GF-D8 (cell line): Measurements from ENCODE around the gene MAST2.

Experiments
- DNase-seq: peaks from one replicate; lab custom pipeline; 2025; lab: John Stamatoyannopoulos, UW

MAST2 gene

DNA sequence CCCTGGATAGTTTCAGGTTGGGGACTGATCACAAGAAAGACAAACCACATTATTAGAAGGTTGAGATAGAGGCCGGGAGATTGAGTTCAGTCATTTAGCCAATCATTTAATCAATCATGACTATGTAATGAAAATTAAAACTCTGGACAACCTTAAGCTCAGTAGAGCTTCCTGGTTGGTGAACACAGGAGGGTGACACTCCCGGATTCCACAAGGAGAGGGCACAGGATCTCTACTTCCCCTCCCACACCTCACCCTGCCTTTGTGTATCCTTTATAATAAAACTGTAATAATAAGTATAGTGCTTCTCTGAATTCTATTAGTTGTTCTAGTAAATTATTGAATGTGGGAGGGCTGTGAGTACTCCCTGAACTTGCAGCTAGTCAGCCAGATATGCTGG is 178.9 kb downstream of the MAST2 start:
- DNase-seq = no peak

DNA sequence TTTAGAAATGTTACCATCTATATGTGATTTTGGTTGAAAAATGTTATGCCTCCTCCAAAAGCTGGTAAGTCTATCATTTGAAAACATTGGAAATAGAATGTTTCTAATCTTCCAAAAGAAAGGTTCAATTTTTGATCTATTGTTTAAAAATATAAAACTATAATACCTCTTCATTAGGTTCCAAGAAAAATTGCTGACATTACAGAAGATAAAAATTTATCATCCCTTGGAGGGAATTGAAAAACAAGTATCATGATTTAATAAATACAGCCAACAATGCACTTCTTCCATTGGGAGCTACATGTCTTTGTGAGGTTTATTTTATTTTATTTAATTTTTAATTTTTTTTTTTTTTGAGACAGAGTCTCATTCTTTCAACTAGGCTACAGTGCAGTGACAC is 180.6 kb downstream of the MAST2 start:
- no peak for DNase-seq

DNA sequence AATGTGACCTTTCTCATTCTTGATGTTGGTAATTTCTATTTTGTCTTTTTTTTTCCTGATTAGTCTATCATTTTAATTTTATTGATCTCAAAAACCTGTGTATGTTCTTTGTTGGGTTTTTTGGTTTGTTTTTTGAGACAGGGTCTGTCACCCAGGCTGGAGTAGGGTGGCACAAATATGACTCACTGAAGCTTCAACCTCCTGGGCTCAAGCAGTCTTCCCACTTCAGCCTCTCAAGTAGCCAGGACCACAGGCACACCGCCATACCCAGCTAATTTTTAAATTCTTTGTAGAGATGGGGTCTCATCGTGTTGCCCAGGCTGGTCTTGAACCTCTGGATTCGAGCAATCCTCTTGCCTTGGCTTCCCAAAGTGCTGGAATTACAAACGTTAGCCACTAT is 183.8 kb downstream of the MAST2 start:
- no peak for DNase-seq

DNA sequence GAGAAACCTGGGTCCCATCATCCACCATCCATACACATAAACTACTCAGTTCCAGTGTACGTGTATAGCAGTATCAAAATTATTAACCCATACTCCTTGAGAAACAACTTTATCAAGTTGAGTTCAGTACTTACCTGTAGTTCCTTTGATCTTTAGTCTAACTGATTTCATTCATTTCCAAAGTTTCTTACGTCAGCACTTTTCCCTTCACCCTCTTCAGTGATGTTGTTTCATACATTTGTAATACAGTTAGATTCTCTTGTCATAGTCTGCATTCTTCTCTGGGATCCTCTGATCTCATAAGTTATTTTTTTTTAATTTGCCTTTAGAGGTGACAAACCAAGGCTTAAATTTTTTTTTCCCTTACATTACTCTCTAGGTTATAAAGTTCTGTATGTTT is 185.8 kb downstream of the MAST2 start:
- no peak for DNase-seq

DNA sequence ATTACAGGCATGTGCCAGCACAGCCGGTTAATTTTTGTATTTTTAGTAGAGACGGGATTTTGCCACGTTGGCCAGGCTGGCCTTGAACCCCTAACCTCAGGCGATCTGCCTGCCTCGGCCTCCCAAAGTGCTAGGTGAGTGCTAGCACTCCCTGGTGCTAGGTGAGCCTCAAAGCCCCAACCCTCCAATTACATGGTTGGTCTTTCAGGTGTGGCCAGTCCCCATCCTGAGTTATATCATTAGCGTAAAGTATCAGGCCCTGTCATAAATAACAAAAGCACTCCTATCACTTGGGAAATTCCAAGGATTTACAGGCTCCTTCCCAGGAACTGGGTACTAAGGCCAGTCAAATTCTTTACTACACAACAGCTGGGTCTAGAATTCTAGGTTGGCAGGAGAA is 191.0 kb downstream of the MAST2 start:
- DNase-seq = no peak

DNA sequence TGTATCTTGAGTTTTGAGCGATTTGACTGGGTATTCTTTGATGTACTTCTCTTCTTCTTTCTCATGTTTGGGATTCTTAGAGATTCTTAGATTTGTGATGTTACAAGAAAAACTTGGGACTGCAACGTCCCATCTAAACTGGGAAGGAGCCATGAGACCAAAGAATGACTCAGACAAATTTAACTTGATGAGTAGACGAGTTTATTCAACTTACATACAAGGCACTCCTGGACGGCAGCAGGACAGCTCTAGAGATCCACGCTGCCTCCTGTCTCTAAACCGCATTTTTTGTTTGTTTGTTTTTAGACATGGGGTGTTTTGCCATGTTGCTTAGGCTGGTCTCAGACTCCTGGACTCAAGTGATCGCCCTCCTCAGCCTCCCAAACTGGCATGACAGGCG is 191.9 kb downstream of the MAST2 start:
- no peak for DNase-seq

DNA sequence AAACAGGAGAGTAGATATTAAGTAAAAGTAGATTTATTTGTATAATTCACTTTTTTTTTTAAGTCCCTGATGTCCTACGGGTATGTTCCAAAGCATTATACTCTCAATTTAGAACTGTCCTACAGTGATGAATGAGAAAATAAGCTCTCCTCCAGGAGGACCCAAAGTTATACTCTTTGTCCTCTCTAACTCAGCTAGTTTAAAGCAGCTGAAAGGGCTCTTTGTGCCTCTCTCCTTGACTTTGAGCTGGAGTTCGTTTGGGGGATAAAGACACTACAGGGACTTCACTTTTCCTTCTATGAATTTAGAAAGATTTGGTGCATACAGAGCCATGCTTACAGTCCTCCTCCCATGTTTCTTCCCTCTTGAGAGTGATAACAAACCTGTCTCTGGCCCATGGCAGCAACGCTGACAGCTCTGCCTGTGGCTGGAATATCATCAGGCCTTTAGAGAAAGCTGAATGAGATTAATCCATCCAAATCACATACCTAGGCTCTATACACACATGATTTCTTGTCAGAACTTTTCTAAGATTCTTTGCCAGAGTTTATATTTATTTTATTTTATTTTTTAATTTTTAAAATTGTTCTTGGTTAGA is 194.7 kb downstream of the MAST2 start:
- no peak for DNase-seq

DNA sequence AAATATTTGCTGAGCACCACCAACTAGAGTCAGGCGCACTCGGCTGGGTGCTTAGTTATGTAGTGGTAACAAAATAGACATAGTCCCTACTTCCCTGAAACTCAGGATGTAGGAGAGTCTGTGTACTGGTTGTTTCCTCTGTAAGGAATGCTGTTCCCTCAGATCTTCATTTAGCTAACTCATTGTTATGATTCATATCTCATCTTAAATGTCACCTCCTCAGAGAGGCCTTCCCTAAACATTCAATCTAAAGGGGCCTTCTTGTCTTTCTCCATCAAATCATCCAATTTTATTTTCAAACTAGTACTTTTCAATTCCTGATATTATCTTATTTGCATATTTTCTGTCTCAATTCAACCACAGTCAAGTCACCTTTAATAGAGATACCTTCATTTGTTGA is 196.1 kb downstream of the MAST2 start:
- no peak for DNase-seq

DNA sequence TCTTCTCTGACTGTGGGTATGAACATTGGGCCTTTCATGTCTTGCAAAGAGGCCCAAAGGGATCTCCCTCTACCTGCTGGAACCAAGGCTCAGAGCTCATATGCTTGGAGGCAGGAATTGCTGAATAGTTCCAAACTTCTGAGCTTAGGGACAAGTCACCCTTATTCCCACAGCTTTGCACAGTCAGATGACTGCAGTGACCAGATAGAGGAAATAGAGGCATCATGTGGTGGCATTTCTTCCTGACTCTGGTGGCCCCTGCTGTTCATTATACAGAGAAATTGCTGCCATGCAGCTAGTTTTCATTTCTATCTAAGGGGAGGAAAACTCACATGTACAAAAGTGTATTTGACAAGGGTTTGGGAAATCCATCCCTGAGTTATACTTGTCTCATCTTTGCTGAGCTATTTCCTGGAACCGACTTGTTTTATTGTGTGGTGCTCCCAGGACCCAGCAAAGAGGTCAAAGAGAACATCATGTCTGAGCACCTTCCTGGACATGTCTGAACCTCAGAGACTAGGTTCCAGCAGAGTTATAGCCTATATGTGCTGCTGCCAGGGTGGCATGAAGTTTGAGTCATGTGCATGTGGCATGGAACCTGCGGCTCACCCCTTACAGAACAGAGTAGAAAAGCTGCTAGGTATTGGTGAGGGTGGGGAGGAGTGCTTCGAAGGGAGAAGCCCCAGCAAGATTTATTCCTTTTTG is 197.8 kb downstream of the MAST2 start:
- DNase-seq = no peak

DNA sequence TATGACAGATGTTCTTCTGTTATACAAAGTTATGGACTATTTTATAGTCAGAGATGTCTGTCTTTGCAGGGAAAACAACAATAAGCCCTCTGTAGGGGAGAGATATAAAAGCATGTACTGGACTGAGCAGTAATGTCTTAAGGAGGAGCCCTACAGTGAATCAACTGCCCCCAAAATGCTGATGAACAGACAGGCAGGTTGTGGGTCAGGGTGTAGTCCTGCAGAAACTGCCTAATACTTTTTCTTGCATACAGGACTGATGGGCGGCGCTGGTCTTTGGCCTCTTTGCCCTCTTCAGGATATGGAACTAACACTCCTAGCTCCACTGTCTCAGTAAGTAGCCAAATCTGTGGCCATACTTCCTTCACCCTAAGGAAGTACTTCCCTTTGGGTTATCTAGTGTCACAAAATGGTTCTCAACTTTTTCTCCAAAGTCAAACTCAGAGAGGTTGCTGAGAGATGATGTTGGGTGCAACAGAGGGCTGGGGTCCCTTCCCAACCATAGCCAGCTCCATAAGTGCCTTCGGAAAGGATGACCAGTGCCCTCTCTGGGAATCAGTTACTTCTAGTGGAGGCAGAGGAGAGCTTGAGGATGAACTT is 199.2 kb downstream of the MAST2 start:
- DNase-seq = no peak

DNA sequence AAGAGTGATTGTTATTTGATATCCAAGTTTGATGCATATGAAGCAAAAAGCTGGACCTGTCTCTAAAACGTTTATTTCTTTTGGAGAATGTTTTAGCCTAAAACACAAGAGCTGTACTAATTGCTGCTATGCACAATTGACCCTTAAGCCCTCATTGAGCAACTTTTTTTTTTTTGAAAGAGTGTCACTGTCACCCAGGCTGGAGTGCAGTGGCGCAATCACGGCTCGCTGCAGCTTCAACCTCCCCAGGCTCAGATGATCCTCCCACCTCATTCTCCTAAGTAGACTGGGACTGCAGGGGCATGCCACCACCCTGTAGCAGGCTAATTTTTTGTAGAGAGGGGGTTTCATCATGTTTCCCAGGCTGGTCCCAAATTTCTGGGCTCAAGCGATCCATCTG is 199.9 kb downstream of the MAST2 start:
- DNase-seq = peak; percentile 51

DNA sequence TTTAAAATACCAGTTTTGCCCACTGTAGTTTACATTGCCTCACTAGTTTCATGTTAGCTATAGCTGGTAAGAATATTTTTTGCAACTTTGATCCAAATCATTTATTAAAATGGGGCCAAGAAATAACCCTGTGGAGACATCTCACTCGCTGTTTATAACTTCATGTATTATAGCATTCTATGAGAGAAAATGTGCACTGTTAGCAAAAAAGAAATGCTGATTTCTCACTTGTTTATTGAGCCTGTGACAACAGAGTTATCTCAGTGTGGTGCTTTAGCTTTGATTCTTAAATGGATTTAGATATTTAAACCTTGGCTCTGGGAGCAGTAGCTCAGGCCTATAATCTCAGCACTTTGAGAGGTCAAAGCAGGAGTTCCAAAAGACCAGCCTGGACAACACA is 201.1 kb downstream of the MAST2 start:
- no peak for DNase-seq

DNA sequence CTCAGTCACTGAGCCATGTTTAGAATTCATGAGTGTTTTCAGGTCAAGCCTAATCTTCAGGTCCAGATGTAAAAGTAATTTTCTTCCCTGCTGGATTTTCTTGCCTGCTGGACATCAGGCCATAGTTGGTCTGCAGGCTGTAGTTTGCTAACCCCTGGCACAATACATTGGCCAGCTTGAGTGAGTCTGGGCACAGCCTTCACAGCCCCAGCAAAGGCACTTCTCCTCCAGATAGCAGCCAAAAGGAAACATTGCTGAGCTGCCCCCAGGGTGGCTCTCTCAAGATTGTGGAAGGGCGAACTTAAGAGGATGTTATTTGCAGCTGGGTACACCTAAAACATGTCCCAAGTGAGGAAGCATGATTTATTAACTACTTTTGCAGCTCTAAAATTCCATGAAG is 202.2 kb downstream of the MAST2 start:
- DNase-seq = no peak

DNA sequence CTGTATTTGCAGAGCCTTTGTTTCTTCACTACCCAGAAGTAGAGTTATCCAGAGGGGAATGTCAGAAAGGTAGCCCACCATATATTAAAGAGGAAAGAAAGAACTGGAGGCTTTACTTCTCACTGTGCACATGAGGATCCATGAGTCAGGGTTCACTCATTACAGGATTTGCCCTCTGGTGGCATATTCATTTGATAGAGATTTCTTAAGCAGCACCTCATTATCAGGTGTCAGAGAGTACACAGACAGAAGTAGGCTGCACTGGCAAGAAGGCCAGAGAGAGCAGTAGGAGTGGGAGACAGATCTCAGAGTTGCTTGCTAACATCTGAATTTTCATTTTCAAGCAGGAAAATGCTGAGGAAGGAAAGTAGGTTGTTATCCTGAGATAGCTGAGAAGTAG is 205.2 kb downstream of the MAST2 start:
- DNase-seq = no peak

DNA sequence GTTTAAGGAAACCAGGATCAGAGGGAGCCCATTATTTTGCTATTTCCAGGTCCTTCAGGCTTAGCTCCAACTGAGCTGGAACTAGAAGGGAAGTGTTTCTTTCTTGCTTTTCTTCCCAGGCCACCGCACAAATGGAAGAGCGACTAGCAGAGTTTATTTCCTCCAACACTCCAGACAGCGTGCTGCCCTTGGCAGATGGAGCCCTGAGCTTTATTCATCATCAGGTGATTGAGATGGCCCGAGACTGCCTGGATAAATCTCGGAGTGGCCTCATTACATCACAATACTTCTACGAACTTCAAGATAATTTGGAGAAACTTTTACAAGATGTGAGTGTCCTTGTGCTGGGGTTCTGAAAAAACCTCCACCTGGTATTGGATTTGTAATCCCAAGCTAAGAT is 207.2 kb downstream of the MAST2 start:
- DNase-seq = no peak

DNA sequence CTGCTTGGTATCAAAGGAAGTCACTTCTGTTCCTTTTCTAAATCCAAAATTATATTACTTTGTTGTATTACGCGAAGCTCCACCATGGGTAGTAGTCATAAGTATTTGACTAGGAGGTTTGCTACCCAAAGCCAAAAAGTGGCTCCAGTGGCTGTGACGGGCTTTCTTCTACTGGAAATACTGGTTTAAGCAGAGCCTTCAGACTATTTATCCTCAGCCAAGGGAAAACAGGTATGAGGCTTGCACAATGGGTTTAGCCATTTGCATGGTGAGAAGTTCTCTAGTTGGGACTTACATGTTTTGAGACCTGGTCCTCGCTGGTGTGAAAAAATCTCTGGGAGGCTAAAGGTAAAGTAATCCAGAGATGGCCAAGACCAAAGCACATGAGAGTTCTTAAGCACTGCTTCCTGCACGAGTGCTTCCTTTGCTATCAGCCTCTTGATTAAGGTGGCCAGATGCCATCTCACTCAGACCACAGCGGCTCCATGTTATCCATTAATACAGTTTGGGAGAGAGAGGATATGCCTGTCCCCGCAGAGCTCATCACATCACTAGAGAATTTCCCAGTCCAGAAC is 207.8 kb downstream of the MAST2 start:
- no peak for DNase-seq

DNA sequence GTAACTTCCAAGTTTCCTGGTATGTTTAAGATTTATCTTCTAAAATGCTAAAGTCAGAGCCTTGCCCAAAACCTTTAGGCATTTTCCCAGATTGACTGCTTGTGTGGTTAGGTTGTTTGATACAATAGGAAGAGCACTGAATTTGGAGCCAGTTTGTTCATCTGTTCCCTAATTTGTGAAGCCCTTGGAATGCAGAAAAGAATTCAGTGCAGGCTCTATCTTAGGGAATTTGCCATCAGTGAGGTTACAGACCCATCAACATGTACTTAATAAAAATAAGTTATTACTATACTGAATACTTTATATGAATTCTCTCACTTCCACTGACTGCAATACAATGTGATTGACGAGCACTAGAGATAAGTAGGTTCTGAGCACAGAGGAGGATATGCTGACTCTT is 208.8 kb downstream of the MAST2 start:
- DNase-seq = no peak

DNA sequence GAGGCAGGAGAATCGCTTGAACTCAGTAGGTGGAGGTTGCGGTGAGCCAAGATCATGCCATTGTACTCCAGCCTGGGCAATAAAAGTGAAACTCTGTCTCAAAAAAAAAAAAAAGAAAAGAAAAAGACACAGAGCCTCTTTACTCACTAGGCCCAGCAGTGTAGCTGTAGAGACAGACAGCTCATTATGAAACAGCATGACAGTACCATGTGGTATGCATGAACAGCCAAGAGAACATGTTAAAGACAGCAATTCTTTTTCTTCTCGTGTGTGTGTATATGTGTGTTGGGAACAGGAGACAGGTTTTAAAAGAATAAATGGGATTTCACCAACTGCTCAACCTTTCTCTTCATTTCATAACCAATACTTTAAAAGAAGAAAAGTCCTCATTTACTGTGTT is 210.2 kb downstream of the MAST2 start:
- DNase-seq = no peak

DNA sequence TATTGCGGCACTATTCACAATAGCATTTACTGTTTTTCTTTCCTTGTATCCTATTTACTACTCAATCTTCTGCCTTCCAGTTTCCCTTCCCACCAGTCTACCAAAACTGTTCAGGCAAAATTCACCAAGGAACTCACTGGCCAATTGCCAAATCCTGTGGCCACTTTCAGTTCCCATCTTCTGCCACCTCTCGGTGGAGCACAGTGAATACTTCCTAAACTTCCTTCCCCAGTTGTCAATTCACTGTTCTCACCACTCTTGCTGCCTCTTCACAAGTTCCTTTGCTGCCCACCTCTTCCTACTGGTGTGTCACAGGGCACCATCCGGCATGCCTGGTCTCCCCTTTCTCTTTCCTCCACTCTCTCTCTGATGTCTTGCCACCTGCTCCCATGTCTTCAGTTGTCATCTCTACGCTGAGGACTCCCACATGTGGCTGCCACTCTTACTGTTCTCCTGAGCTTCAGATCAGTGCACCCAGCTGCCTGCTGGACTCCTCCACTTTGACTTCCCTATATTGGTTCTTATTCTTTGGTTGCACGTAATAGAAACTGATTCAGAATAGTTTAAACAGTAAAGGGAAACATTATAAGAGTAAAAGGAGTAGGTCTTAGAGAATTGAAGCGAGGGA is 214.6 kb downstream of the MAST2 start:
- DNase-seq = no peak

DNA sequence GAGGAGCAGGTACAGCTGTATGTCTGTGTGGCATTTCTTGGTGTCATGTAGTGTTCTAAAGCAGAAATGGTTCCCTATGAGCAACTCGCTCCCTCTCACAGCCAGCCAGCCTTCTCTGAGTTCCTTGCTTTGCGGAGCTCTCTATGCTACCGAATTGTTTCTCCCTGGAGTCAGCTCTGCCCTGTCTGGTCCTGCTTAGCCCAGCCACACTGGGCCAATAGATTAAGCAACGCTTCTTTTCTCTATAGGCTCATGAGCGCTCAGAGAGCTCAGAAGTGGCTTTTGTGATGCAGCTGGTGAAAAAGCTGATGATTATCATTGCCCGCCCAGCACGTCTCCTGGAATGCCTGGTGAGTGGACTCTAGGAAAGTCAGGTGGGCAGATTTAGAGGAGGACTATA is 215.9 kb downstream of the MAST2 start:
- no peak for DNase-seq

DNA sequence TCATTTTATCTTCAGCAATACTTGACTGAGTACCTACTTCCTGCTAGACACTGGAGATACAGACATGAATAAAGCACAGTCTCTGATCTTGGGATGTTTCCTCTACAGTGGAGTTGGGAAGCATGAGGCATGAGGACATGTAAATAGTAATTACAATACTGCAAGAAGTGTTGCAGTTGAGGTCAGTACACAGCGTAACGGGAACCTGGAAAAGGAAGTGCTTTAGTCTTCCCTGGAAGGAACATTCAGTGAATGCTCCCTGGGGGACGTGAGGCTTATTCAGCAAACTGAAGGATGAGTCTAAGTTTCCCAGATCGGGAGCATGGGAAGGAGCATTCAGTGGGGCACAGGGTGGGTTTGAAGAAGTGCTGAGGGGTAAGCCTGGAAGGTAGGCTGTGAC is 216.6 kb downstream of the MAST2 start:
- DNase-seq = no peak

DNA sequence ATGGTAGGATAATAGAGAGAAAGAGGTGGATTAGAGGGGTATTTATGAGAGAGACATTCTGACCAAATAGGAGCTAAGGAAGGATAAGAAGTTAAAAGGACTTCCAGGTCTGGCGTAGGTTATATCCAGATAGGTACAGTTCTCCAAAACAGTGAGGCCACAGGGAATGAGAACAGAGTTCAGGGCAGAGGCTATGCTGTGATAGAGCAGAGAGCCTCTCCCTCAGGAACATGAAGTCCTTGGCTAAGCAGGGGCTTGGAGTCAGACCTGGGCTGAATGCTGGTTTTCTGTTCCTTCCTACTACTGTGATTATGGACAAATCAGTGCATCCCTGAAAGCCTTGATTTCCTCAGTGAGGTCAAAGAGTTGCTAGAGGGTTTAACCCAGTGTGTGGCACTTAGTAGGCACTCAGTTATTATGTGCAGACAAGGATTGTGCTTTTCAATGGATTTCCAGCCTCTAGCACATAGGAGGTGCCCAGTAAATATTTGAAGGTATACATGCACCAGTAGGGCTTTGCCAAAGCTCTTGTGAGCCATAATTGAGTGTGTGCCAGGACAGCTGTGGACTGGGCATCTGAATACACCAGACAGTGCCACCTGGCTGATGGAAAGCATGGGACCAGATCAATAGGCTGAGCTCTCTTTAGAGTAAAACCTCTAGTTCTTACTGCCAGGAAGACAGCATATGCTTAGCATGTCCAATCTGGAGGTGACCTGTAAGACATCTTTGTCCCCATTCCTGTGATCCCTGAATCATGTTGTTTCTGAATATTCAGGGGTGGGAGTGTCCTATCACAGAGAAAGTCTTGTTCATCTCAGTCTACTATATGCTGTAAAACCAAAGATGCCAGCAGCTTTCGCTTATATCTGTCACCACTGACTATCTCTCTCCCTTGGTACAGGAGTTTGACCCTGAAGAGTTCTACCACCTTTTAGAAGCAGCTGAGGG is 217.9 kb downstream of the MAST2 start:
- no peak for DNase-seq
